HG03460 (cell line): Measurements from ENCODE around the gene MC3R.

Experiments used
- ATAC-seq: cut with Tn5 transposase; IDR thresholded peaks from one replicate; pipeline ENCODE4 v1.9.1; 2021; ENCODE audit not compliant: unreplicated experiment

Gene MC3R

GRCh38 chr20:56249244-56249955, 868 bp downstream of the MC3R start:
- ATAC-seq = no peak

GRCh38 chr20:56249956-56250355, 1.4 kb downstream of the MC3R start:
- ATAC-seq = no peak

GRCh38 chr20:56257604-56258003, 9.1 kb downstream of the MC3R start:
- ATAC-seq = no peak

GRCh38 chr20:56259948-56260347, 11.4 kb downstream of the MC3R start:
- ATAC-seq = no peak

- ATAC-seq = no peak
Observed at GRCh38 chr20:56268536-56268935, 20.0 kb downstream of the MC3R start.

GRCh38 chr20:56271974-56272373, 23.4 kb downstream of the MC3R start:
- no peak for ATAC-seq

GRCh38 chr20:56273491-56273890, 25.0 kb downstream of the MC3R start:
- ATAC-seq = no peak

GRCh38 chr20:56274156-56274555, 25.6 kb downstream of the MC3R start:
- ATAC-seq = no peak

GRCh38 chr20:56278196-56278595, 29.7 kb downstream of the MC3R start:
- no peak for ATAC-seq

GRCh38 chr20:56285496-56285895, 37.0 kb downstream of the MC3R start:
- ATAC-seq = no peak

GRCh38 chr20:56289652-56290051, 41.1 kb downstream of the MC3R start:
- no peak for ATAC-seq

GRCh38 chr20:56299362-56299761, 50.8 kb downstream of the MC3R start:
- no peak for ATAC-seq
